Measurements from ENCODE around the gene TOMM5.

TOMM5 gene

GRCh38 chr9:37566716-37567115 lies 25.7 kb downstream of the TOMM5 start:
- no peak overlapping the region for H3K27ac ChIP-seq
- no peak overlapping the region for H3K4me3 ChIP-seq (ENCODE audit: low read depth in 1 of 2, low read length in 1 of 2)
- H3K27me3 ChIP-seq = no peaks in the 10 kb centered on the region
- H3K9me3 ChIP-seq = no peaks in the 10 kb centered on the region
- H3K4me1 ChIP-seq (ENCODE audit: control insufficient read depth in 1 of 2, insufficient read depth in 1 of 2, low read depth in 1 of 2, low read length in 1 of 2) = no peaks in the 10 kb centered on the region
- no peaks in the 10 kb centered on the region for H3K36me3 ChIP-seq
- TF ChIP-seq, protein P1, sequence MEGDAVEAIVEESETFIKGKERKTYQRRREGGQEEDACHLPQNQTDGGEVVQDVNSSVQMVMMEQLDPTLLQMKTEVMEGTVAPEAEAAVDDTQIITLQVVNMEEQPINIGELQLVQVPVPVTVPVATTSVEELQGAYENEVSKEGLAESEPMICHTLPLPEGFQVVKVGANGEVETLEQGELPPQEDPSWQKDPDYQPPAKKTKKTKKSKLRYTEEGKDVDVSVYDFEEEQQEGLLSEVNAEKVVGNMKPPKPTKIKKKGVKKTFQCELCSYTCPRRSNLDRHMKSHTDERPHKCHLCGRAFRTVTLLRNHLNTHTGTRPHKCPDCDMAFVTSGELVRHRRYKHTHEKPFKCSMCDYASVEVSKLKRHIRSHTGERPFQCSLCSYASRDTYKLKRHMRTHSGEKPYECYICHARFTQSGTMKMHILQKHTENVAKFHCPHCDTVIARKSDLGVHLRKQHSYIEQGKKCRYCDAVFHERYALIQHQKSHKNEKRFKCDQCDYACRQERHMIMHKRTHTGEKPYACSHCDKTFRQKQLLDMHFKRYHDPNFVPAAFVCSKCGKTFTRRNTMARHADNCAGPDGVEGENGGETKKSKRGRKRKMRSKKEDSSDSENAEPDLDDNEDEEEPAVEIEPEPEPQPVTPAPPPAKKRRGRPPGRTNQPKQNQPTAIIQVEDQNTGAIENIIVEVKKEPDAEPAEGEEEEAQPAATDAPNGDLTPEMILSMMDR (IDR thresholded peaks at IDR 0.05) = no peak

DNA sequence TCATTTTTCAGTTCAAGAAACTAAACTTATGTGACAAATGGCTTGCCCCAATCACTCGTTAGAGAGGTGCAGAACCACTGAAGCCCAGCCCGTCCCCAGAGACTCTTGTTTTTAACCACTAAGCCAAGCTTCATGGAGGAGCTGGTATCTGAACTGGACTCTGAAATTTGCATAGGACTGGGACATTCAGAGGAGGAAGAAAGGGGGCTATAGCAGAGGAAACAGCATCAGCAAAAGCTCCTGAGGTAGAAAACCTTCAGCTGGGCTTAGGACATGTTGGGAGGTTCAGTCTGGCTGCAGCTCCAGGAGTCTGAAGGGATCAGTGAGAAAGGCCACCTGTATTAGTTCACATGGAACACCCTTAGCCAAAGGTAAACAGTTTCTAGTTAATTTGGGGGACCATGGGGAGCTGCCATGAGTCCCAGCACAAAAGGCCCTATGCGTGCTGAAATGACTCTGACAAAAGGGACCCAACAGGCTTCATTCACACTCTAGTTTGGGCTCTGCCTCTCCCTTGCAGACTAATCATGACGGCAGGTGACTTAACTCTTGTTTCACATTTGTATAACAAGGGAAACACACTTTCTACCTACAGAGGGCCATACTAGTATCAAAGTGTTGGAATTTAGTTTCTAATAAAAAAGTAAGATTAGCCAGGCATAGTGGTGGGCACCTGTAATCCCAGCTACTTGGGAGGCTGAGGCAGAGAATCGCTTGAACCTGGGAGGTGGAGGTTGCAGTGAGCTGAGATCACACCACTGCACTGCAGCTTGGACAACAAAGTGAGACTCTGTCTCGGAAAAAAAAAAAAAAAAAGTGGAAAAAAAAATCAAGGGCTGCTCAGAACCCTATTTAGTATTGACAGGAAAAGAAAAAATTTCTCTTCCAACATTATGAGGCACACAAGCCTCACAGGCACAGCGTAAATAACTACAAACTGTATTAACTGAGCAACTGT lies 26.5 kb downstream of the TOMM5 start:
- no peak overlapping the region for H3K4me3 ChIP-seq (ENCODE audit: low read depth in 1 of 2, low read length in 1 of 2)
- TF ChIP-seq, protein P1 (IDR thresholded peaks at IDR 0.05) = no peak
- H3K36me3 ChIP-seq = no peaks in the 10 kb centered on the region
- H3K27ac ChIP-seq = no peak overlapping the region
- no peaks in the 10 kb centered on the region for H3K27me3 ChIP-seq
- no peaks in the 10 kb centered on the region for H3K9me3 ChIP-seq
- H3K4me1 ChIP-seq (ENCODE audit: control insufficient read depth in 1 of 2, insufficient read depth in 1 of 2, low read depth in 1 of 2, low read length in 1 of 2) = no peaks in the 10 kb centered on the region

DNA sequence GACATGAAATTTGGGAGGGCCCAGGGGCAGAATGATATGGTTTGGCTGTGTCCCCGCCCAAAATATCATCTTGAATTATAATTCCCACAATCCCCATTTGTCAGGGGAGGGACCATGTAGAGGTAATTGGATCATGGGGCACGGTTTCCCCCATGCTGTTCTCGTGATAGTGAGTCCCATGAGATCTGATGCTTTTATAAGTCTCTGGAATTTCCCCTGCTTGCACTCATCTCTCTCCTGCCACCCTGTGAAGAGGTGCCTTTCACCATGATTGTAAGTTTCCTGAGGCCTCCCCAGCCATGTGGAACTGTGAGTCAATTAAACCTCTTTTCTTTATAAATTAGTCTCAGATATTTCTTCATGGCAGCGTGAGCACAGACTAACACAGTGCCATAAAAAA lies 27.5 kb downstream of the TOMM5 start:
- H3K4me1 ChIP-seq (ENCODE audit: control insufficient read depth in 1 of 2, insufficient read depth in 1 of 2, low read depth in 1 of 2, low read length in 1 of 2) = no peaks in the 10 kb centered on the region
- no peak overlapping the region for H3K27ac ChIP-seq
- no peak overlapping the region for H3K4me3 ChIP-seq (ENCODE audit: low read depth in 1 of 2, low read length in 1 of 2)
- no peaks in the 10 kb centered on the region for H3K27me3 ChIP-seq
- no peaks in the 10 kb centered on the region for H3K36me3 ChIP-seq
- TF ChIP-seq, protein P1 (IDR thresholded peaks at IDR 0.05) = no peak
- no peaks in the 10 kb centered on the region for H3K9me3 ChIP-seq

GRCh38 chr9:37563806-37564513 lies 28.4 kb downstream of the TOMM5 start:
- Histone ChIP-seq H3K4me1 (ENCODE audit: control insufficient read depth in 1 of 2, insufficient read depth in 1 of 2, low read depth in 1 of 2, low read length in 1 of 2) (no peaks in the 10 kb centered on the region), H3K36me3 (no peaks in the 10 kb centered on the region), H3K27me3 (no peaks in the 10 kb centered on the region), H3K9me3 (no peaks in the 10 kb centered on the region), H3K4me3 (ENCODE audit: low read depth in 1 of 2, low read length in 1 of 2) (no peak overlapping the region), H3K27ac (no peak overlapping the region)
- TF ChIP-seq, protein P1 (IDR thresholded peaks at IDR 0.05) = no peak

- Histone ChIP-seq H3K27ac (no peak overlapping the region), H3K27me3 (no peaks in the 10 kb centered on the region), H3K4me1 (ENCODE audit: control insufficient read depth in 1 of 2, insufficient read depth in 1 of 2, low read depth in 1 of 2, low read length in 1 of 2) (no peaks in the 10 kb centered on the region), H3K9me3 (no peaks in the 10 kb centered on the region), H3K4me3 (ENCODE audit: low read depth in 1 of 2, low read length in 1 of 2) (no peak overlapping the region), H3K36me3 (no peaks in the 10 kb centered on the region)
- TF ChIP-seq, protein P1 (IDR thresholded peaks at IDR 0.05) = no peak
Observed at GRCh38 chr9:37562826-37563225, 29.6 kb downstream of the TOMM5 start.
